K562 (cell line): ENCODE data around the gene BTN3A1. TPM values are rescaled to one million over a fixed set of nuclear protein-coding genes. Genes with fewer than 3 reads are reported as not detected.

ENCODE experiments used
- DACH1 ChIP-seq: fragments of 450-650 bp; IDR thresholded peaks from 2 replicates; pipeline ENCODE4 v1.6.1; 2018; ENCODE audit not compliant: partially characterized antibody
- FOXA1 ChIP-seq: fragments of 450-650 bp; IDR thresholded peaks from 2 replicates; pipeline ENCODE4 v1.6.1; 2016; ENCODE audit warnings: mild to moderate bottlenecking, borderline replicate concordance
- MAFG ChIP-seq: fragments of 450-650 bp; conservative IDR thresholded peaks from 2 replicates; pipeline ENCODE4 v1.6.1; 2016; ENCODE audit warnings: missing genetic modification characterization, missing compliant biosample characterization
- MEIS2 ChIP-seq: fragments of 450-650 bp; IDR thresholded peaks from 2 replicates; pipeline ENCODE4 v1.6.1; 2014; ENCODE audit warnings: mild to moderate bottlenecking; ENCODE audit not compliant: partially characterized antibody
- PHF21A ChIP-seq: fragments of 450-650 bp; IDR thresholded peaks from 2 replicates; pipeline ENCODE4 v1.6.1; 2017; ENCODE audit warnings: low read depth, borderline replicate concordance
- PTBP1 ChIP-seq: fragments of 200-400 bp; formaldehyde crosslinking; IDR thresholded peaks from 2 replicates; pipeline ENCODE4 v1.6.1; 2017; ENCODE audit warnings: low read depth, low read length
- XRCC4 ChIP-seq: IDR thresholded peaks from one replicate; pipeline ENCODE4 v1.6.1; 2011; ENCODE audit not compliant: insufficient read depth, insufficient read length; ENCODE audit errors: extremely low read depth
- YBX1 ChIP-seq: fragments of 450-650 bp; IDR thresholded peaks from 2 replicates; pipeline ENCODE4 v1.7.1; 2016; ENCODE audit warnings: mild to moderate bottlenecking
- ZNF121 ChIP-seq: sonication (generic); formaldehyde crosslinking; conservative IDR thresholded peaks from 2 replicates; pipeline ENCODE4 v1.8.0; 2022; ENCODE audit warnings: missing genetic modification reagents
- ZNF324 ChIP-seq: fragments of 250-450 bp; sonication (Bioruptor Pico); IDR thresholded peaks from 2 replicates; pipeline ENCODE4 v1.4.0; 2020; ENCODE audit warnings: mild to moderate bottlenecking
- ZNF384 ChIP-seq: IDR thresholded peaks from 2 replicates; pipeline ENCODE4 v1.6.1; 2012; ENCODE audit warnings: low read depth, low read length, improper control_type of control experiment
- ZNF436 ChIP-seq: fragments of 250-450, 450-650 bp; sonication (Bioruptor Pico); formaldehyde crosslinking; IDR thresholded peaks from 2 replicates; pipeline ENCODE4 v1.7.0; 2020; ENCODE audit warnings: mild to moderate bottlenecking
- ZNF586 ChIP-seq: fragments of 450-650 bp; formaldehyde crosslinking; conservative IDR thresholded peaks from 2 replicates; pipeline ENCODE4 v1.4.0; 2020; ENCODE audit warnings: mild to moderate bottlenecking, moderate library complexity
- ZNF707 ChIP-seq: fragments of 250-450 bp; sonication (Bioruptor Pico); conservative IDR thresholded peaks from 2 replicates; pipeline ENCODE4 v1.8.0; 2022; ENCODE audit warnings: inconsistent platforms, mild to moderate bottlenecking, moderate library complexity
- ZNF764 ChIP-seq: fragments of 250-450 bp; sonication (Bioruptor Pico); IDR thresholded peaks from 2 replicates; pipeline ENCODE4 v1.4.0; 2020; ENCODE audit warnings: low read depth, mild to moderate bottlenecking, moderate library complexity
- polyA plus RNA-seq, 8 experiments: library from polyadenylated mRNA; depleted of rRNA in 4 of 8; stranded (reverse) in 5 of 8; unstranded in 3 of 8; fragments of >200 nt; fragmentation: Nextera tagmentation in 2 of 8; fragmentation: Illumina TruSeq in 1 of 8; extraction: Ambion mirVana in 2 of 8; extraction: Trizol in 1 of 8; gene quantifications; 2 replicates each; pipeline versions ENCODE4 v1.2.1 to v1.2.3, GENCODE V29; 2011 to 2014; ENCODE audit warnings: inconsistent platforms in 1 of 8, missing spikeins in 1 of 8
- total RNA-seq, 7 experiments: library from RNA; depleted of rRNA in 6 of 7; stranded (reverse); fragments of >200 nt in 6 of 7; fragmentation: Illumina TruSeq in 2 of 7; extraction: Trizol in 2 of 7; gene quantifications; 2 replicates each; pipeline versions ENCODE4 v1.2.1 to v1.2.3, GENCODE V29; 2011 to 2021; ENCODE audit warnings: low replicate concordance in 1 of 7
- TF ChIP-seq, protein P1 (sequence below): IDR thresholded peaks from 3 replicates; pipeline ENCODE4 v1.6.1; 2011; ENCODE audit warnings: borderline replicate concordance, mild to moderate bottlenecking, moderate library complexity; ENCODE audit not compliant: insufficient read length; ENCODE audit errors: extremely low read depth
- TF ChIP-seq, protein P2 (sequence below): sonication (generic); formaldehyde crosslinking; IDR thresholded peaks from 2 replicates; pipeline ENCODE4 v1.5.0; 2020; ENCODE audit warnings: missing genetic modification reagents
- TF ChIP-seq, protein P3 (sequence below), 2 experiments: fragments of 450-650 bp; formaldehyde crosslinking in 1 of 2; IDR thresholded peaks; 2 replicates each; pipeline versions ENCODE4 v1.4.0 to v1.6.1; 2014 to 2020; ENCODE audit warnings: mild to moderate bottlenecking in 2 of 2, borderline replicate concordance in 1 of 2, low read depth in 1 of 2

The BTN3A1 gene
- total and polyA plus RNA-seq, 9 of the 15 experiments (the other 6 are each of a cell fraction or from before 2014, with no cell fraction given), result 0.84 to 8.5 (median 3.9) TPM

DNA sequence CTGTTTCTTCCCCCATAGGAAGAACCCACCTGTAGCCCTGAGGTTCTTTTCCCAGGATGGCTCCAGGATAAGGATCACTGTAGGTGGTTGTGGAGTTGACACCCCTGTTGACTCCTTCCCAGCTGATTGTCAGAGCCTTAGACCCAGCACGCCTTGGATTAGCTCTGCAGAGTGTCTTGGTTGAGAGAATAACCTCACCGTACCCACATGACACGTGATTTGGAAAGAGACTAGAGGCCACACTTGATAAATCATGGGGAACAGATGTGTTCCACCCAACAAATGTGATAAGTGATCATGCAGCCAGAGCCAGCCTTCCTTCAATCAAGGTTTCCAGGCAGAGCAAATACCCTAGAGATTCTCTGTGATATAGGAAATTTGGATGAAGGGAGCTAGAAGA, 12.2 kb downstream of the BTN3A1 start (continued):
- TF ChIP-seq, protein P1, sequence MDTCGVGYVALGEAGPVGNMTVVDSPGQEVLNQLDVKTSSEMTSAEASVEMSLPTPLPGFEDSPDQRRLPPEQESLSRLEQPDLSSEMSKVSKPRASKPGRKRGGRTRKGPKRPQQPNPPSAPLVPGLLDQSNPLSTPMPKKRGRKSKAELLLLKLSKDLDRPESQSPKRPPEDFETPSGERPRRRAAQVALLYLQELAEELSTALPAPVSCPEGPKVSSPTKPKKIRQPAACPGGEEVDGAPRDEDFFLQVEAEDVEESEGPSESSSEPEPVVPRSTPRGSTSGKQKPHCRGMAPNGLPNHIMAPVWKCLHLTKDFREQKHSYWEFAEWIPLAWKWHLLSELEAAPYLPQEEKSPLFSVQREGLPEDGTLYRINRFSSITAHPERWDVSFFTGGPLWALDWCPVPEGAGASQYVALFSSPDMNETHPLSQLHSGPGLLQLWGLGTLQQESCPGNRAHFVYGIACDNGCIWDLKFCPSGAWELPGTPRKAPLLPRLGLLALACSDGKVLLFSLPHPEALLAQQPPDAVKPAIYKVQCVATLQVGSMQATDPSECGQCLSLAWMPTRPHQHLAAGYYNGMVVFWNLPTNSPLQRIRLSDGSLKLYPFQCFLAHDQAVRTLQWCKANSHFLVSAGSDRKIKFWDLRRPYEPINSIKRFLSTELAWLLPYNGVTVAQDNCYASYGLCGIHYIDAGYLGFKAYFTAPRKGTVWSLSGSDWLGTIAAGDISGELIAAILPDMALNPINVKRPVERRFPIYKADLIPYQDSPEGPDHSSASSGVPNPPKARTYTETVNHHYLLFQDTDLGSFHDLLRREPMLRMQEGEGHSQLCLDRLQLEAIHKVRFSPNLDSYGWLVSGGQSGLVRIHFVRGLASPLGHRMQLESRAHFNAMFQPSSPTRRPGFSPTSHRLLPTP, result no peak
- TF ChIP-seq ZNF121 (CRISPR knock-in tag) (no peak), DACH1 (no peak), ZNF707 (no peak), ZNF764 (CRISPR knock-in tag) (no peak), PTBP1 (no peak), ZNF586 (CRISPR knock-in tag) (no peak), FOXA1 (no peak), YBX1 (no peak), MEIS2 (peak; percentile 43), ZNF436 (no peak), ZNF384 (no peak), PHF21A (no peak), MAFG (tag) (no peak), ZNF324 (no peak), XRCC4 (no peak)
- TF ChIP-seq, protein P2, sequence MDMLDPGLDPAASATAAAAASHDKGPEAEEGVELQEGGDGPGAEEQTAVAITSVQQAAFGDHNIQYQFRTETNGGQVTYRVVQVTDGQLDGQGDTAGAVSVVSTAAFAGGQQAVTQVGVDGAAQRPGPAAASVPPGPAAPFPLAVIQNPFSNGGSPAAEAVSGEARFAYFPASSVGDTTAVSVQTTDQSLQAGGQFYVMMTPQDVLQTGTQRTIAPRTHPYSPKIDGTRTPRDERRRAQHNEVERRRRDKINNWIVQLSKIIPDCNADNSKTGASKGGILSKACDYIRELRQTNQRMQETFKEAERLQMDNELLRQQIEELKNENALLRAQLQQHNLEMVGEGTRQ (CRISPR knock-in tag), result 0 out of 2 replicates have a peak, but pooled peaks have one; percentile 11
- TF ChIP-seq, protein P3, sequence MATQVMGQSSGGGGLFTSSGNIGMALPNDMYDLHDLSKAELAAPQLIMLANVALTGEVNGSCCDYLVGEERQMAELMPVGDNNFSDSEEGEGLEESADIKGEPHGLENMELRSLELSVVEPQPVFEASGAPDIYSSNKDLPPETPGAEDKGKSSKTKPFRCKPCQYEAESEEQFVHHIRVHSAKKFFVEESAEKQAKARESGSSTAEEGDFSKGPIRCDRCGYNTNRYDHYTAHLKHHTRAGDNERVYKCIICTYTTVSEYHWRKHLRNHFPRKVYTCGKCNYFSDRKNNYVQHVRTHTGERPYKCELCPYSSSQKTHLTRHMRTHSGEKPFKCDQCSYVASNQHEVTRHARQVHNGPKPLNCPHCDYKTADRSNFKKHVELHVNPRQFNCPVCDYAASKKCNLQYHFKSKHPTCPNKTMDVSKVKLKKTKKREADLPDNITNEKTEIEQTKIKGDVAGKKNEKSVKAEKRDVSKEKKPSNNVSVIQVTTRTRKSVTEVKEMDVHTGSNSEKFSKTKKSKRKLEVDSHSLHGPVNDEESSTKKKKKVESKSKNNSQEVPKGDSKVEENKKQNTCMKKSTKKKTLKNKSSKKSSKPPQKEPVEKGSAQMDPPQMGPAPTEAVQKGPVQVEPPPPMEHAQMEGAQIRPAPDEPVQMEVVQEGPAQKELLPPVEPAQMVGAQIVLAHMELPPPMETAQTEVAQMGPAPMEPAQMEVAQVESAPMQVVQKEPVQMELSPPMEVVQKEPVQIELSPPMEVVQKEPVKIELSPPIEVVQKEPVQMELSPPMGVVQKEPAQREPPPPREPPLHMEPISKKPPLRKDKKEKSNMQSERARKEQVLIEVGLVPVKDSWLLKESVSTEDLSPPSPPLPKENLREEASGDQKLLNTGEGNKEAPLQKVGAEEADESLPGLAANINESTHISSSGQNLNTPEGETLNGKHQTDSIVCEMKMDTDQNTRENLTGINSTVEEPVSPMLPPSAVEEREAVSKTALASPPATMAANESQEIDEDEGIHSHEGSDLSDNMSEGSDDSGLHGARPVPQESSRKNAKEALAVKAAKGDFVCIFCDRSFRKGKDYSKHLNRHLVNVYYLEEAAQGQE (IDR thresholded peaks at IDR 0.05; ENCODE audit: borderline replicate concordance), result no peak
- TF ChIP-seq, protein P3 (CRISPR knock-in tag; IDR thresholded peaks at IDR 0.05; ENCODE audit: low read depth), result no peak
